ENCODE measurements around the gene NEU1. TPM values are rescaled to one million over a fixed set of nuclear protein-coding genes. Genes with fewer than 3 reads are reported as not detected.
"Not testable (repeated sequence)": the region's sequence is repeated elsewhere in the genome, so short reads cannot be mapped to it uniquely, and the experiment has no call there.

Gene NEU1
- polyA plus RNA-seq, 2 of the 4 experiments (the other 2 are of a cell fraction): 15.8 to 19.2 TPM

GRCh38 chr6:31826793-31827285, 35.8 kb downstream of the NEU1 start:
- CTCF ChIA-PET: interaction anchor here (0.8 to 1.8 kb wide), 7 partner anchors 9 to 147 kb away, joined by 3 to 8 read pairs (median 3); partner anchors contain the start of genes HSPA1A, HSPA1L and VARS1
- 0% methylated on average over 13 of the region's 13 CpGs for WGBS (ENCODE audit: missing lambda C conversion rate)
- peak overlapping the region; percentile 35 for H3K4me3 ChIP-seq
- peaks cover 38% of the 10 kb centered on the region for H3K4me1 ChIP-seq
- peak overlapping the region; percentile 89 for H3K4me2 ChIP-seq
- TF ChIP-seq CEBPB (IDR thresholded peaks at IDR 0.05) (no peak), ELK1 (IDR thresholded peaks at IDR 0.05; ENCODE audit: low read depth, low read length) (no peak), CBX8 (IDR thresholded peaks at IDR 0.05) (no peak), SREBF2 (IDR thresholded peaks at IDR 0.05) (no peak), REST (IDR thresholded peaks at IDR 0.05) (no peak), ESRRA (IDR thresholded peaks at IDR 0.05; ENCODE audit: borderline replicate concordance, low read length) (no peak), NFE2L2 (conservative IDR thresholded peaks at IDR 0.05; ENCODE audit: low read length) (no peak), MYC (IDR thresholded peaks at IDR 0.05; ENCODE audit: borderline replicate concordance, low read length) (no peak), BHLHE40 (IDR thresholded peaks at IDR 0.05; ENCODE audit: low read depth, low read length) (no peak), KDM1A (IDR thresholded peaks at IDR 0.05; ENCODE audit: low read depth) (no peak)
- POLR2A ChIA-PET: interaction anchor here (0.6 to 2.9 kb wide), 32 partner anchors 9 to 285 kb away, joined by 3 to 82 read pairs (median 5); partner anchors contain the start of genes ABHD16A, BAG6, C6orf47 and CSNK2B
- peak; percentile 53 to 79 for DNase-seq (ENCODE audit: low read depth in 1 of 2, low spot score in 1 of 2)
- peak overlapping the region; percentile 88 to 94 for H3K27ac ChIP-seq
- no peak for FAIRE-seq
- peak; percentile 48 to 50; a peak in 5 of 6 replicates for ATAC-seq
- no peaks in the 10 kb centered on the region for H3K9me3 ChIP-seq

- POLR2A ChIA-PET: interaction anchor here (2.9 kb wide), 1 partner anchor 11 kb away, joined by 82 read pairs; the partner anchor contains the start of genes HSPA1A and HSPA1L
- no peak overlapping the region for H3K4me3 ChIP-seq
- H3K4me1 ChIP-seq: peaks cover 34% of the 10 kb centered on the region
Measured at GRCh38 chr6:31825553-31825952, 37.1 kb downstream of the NEU1 start.

GRCh38 chr6:31823592-31824196, 38.9 kb downstream of the NEU1 start:
- H3K9me3 ChIP-seq; H3K4me3 ChIP-seq; POLR2A ChIA-PET; FAIRE-seq; DNase-seq (ENCODE audit: low read depth in 1 of 2, low spot score in 1 of 2); ATAC-seq: not testable (repeated sequence)
- Histone ChIP-seq H3K4me2 (peak overlapping the region; percentile 94; the same call in 1 of the 3 replicates), H3K4me1 (peaks cover 53% of the 10 kb centered on the region), H3K27ac (peak overlapping the region; percentile 87 to 97; a peak in 5 of 6 replicates)
- 97% methylated on average over 8 of the region's 9 CpGs for WGBS (ENCODE audit: missing lambda C conversion rate)
- CTCF ChIA-PET: interaction anchor here (1.2 kb wide), 1 partner anchor 28 kb away, joined by 5 read pairs; the partner anchor contains the start of gene VARS1

More at GRCh38 chr6:31825553-31825952, 37.1 kb downstream of the NEU1 start:
- CTCF ChIA-PET: no interaction called here
- Histone ChIP-seq H3K27ac (peak overlapping the region in 1 of 2 experiments; percentile 94; a peak in 3 of 6 replicates), H3K4me2 (no peak overlapping the region), H3K9me3 (no peaks in the 10 kb centered on the region)
- DNase-seq (ENCODE audit: low read depth in 1 of 2, low spot score in 1 of 2) (no peak), ATAC-seq (no peak), FAIRE-seq (no peak)
- WGBS (ENCODE audit: missing lambda C conversion rate): 90% methylated on average over 4 of the region's 4 CpGs
- TF ChIP-seq POLR2AphosphoS2 (conservative IDR thresholded peaks at IDR 0.05; ENCODE audit: low read length) (no peak), CTCF (IDR thresholded peaks at IDR 0.05) (no peak), TP53 (CRISPR knock-in tag; IDR thresholded peaks at IDR 0.05) (no peak), FOXS1 (CRISPR knock-in tag; IDR thresholded peaks at IDR 0.05) (no peak), CBX2 (IDR thresholded peaks at IDR 0.05; ENCODE audit: borderline replicate concordance, low read depth) (no peak), ZSCAN20 (CRISPR knock-in tag; IDR thresholded peaks at IDR 0.05) (no peak), RFX5 (IDR thresholded peaks at IDR 0.05) (no peak)

Measured in A549 (cell line).